HG03108 (cell line): ENCODE data around the gene PPP4R3A.
"Not testable (repeated sequence)": the region's sequence is repeated elsewhere in the genome, so short reads cannot be mapped to it uniquely, and the experiment has no call there.

Experiments
- ATAC-seq: cut with Tn5 transposase; IDR thresholded peaks from one replicate; pipeline ENCODE4 v1.9.1; 2021; ENCODE audit warnings: moderate library complexity; ENCODE audit not compliant: unreplicated experiment

The PPP4R3A gene

DNA sequence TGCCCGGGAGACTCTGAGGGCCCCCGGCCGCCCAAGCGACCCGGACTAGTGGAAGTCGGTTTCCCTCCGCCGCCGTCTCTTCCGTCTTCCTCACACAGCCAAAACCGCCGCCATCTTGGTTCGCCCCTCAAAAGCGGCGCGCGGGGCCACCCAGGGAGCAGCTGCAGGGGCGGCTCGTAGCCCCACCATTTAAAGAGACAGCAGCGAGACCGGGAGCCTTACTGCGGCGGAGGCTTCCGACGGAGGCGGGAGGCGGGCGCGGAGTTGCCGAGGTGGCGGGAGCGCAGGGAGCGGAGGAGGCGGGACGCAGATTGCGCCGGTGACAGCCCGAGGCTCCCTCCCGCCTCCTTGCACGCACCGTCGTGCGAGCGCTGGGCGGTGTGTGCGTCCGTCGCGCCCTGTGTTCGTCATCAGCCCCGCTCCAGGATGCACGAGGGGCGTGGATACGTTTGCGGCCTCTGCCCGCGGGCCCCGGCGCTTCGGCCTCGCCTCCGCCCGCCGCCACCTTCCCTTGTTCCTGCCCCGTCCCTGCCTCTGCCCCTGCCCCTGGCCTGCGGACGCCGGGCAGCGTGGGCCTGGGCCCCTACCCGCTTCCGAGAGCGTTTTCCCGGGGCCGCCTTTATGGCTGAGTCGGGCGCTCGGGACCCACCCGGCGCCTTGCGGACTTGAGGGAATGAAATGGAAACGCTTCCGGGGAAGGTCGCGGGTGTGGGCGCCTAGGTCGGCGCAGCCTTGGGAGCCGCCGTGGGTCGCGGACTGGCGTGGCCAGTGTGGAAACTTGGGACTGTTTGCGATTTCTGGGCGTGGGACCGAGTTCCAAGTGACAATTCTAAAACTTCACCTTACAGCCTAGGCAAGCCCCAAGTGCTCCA, at the start of gene PPP4R3A:
PPP4R3A (minus strand) TSS at position 140 of the 872 bp plus-strand sequence. CDS start 663 bp downstream, outside the sequence.
- peak; percentile 71 for ATAC-seq

DNA sequence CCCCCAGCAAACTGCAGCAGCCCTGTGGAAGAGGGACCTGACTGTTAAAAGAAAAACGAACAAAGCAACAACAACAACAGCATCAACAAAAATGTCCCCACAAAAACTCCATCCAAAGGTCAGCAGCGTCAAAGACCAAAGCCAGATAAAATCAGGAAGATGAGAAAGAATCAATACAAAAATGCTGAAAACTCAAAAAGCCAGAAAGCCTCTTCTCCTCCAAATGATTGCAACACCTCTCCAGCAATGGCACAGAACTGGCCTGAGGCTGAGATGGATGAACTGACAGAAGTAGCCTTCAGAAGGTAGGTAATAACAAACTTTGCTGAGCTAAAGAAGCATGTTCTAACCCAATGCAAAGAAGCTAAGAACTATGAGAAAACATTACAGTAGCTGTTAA, 45.4 kb upstream of the PPP4R3A start:
- ATAC-seq, result no peak

DNA sequence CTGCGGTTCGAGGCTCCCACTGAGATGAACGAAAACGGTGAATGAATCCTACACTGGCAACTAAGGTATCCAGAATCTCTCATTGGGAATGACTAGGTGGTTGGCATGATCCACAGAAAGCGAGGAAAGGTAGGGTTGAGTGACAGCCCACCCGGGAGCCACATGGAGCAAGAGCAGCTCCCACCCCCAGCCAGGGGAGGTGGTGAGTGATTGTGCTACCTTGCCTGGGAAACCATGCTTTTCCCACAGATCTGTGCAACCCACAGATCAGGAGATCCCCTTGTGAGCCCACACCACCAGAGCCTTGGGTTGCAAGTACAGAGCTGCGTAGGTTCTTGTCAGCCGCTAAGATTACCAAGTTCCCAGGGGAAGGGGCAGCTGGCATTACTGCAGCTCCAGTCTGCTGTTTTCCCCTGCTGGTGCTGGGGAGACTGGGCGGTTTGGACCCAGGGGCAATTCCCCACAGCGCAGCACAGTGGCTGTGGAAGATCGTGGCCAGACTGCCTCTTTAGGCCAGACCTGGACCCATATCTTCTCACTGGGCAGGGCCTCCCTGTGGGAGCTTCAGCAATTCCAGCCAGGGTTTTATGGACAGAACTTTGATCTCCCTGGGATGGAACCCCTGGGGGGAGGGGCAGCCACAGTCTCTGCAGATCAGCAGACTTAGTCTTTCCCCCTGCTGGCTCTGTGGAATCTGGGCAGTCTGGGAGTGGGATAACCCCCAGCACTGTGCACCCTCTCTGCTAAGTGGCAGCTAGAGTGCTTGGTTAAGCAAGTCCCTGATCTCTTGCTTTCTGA, 44.6 kb upstream of the PPP4R3A start:
- ATAC-seq, result no peak

DNA sequence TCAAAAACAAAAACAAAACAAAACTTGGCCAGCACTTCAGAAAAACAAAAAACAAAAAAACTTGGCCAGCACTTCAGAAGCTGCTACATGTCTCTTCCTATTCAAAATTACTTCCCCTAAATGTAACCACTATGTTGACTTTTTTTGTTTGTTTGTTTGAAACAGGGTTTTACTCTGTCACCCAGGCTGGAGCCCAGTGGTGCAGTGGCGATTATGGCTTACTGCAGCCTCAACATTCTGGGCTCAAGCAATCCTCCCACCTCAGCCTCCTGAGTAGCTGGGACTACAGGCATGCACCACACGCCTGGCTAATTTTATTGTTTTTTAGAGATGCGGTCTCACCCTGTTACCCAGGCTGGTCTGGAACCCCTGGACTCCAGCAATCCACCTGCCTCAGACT, 38.0 kb upstream of the PPP4R3A start:
- ATAC-seq, result no peak

DNA sequence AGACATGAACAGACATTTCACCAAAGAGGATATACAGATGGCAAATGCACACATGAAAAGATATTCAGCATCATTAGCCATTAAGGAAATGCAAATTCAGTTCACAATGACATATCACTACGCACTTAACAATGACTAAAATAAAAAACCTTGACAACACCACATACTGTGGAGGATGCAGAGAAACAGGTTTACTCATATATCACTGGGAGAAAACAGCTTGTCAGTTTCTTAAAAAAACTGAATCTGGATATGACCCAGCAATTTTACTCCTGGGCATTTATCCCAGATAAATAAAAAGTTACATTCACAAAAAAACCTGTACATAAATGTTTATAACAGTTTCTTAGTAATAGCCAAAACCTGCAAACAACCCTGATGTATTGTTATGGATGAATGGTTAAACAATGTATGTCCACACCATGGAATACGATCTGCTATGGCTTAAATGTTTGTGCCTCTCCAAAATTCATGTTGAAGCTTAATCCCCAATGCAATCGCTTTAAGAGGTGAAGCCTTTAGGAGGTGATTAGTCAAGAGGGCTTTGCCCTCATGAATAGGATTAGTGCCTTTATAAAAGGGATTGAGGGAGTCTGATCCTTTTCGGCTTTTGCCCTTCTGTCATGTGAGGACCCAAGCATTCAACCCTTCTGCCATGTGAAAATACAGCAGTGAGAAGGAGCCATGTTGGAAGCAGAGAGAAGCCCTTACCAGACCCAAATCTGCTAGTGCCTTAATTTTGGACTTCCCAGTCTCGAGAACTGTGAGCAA, 36.0 kb upstream of the PPP4R3A start:
- no peak for ATAC-seq

DNA sequence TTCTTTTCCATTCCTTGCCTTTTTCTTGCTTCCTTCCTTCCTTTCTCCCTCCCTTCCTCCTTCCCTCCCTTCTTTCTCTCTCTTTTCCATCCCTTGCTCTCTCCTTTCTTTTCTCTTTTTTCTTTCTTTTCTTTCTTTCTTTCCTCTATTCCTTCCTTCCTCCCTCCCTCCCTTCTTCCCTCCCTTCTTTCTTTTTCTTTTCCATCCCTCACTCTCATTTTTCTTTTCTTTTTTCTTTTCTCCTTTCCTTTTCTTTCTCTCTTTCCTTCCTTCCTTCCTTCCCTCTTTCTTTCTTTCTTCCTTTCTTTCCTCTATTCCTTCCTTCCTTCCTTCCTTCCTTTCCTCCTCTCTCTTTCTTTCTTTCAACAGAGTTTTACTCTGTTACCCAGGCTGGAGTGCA, 35.1 kb upstream of the PPP4R3A start:
- no peak for ATAC-seq

DNA sequence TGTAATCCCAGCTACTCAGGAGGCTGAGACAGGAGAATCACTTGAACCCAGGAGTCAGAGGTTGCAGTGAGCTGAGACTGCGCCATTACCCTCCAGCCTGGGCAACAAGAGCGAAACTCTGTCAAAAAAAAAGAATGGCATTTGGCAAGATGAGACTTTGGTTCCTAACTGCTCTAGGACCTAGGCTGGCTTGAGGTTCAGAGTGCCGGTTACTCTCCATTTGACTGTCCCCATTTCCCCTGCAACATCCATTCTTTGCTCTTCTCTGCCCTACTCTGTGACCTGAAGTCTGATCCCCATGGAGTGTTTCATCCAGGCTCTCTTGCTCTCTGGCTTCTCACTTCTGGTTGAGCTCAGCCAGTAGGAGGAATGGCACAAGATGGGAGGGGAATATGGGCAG, 26.2 kb upstream of the PPP4R3A start:
- ATAC-seq, result no peak

DNA sequence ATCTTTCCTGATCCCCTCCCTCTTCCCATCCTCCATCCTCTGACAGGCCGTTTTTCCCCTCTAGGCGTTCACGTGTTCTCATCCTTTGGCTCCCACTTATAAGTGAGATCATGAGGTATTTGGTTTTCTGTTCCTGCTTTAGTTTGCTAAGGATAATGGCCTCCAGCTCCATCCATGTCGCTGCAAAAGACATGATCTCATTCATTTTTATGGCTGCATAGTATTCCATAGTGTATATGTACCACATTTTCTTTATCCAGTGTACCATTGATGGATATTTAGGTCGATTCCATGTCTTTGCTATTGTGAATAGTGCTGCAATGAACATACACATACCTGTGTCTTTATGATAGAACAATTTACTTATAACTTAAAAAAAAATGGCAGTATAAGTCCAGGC, 23.9 kb upstream of the PPP4R3A start:
- not testable (repeated sequence) for ATAC-seq

DNA sequence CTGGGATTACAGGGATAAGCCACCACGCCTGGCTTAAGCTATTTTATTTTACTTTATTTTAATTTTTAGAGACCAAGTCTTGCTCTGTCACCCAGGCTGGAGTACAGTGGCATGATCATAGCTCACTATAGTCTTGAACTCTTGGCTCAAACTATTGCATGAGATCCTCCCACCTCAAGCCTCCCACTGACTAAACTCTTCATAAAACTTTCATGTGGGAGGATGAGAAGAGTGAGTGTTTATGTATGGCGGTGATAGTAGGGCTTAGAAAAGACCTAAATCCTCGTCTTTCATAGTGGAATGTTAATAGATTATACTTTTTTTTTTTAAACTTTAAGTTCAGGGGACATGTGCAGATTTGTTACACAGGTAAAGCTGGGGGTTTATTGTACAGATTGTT, 23.5 kb upstream of the PPP4R3A start:
- no peak for ATAC-seq

DNA sequence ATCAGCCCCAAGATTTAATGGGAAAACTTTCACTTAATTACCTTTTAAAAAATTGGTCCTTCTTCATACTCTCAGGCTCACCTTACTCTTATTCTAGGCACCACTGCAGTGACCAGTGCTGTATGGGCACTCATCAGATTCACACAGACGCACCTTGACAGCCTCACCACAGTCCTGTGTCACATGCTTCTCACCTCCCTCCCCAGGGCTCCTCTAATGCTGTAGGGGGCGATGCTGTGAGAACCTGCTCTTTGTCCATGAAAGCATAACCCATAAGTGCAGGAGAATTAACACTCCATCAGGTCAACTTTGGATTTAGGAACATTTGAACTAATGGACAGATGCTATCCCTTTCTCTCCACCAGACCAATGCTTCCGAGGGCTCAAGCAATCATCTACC, 13.9 kb upstream of the PPP4R3A start:
- ATAC-seq, result no peak

DNA sequence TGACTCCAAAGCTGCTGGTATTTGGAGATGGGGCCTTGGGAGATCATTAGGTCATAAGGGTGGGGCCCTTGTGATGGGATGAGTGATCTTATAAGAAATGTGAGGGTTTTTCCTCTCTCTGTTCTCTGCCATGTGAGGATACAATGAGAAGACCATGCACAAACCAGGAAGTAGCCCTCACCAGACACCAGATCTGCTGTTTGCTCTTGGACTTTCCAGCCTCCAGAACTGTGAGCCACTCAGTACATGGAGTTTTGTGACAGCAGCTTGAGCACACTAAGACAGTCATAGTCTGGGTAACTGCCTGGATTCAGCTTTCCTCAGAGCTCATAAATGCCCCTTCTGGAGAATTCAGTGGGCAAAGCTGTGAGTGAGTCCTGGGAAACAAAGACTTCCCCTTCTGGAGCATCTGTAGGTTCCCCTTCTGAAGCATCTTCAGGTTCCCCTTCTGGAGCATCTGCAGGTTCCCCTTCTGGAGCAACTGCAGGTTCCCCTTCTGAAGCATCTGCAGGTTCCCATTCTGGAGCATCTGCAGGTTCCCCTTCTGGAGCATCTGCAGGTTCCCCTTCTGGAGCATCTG, 11.0 kb upstream of the PPP4R3A start:
- no peak for ATAC-seq

DNA sequence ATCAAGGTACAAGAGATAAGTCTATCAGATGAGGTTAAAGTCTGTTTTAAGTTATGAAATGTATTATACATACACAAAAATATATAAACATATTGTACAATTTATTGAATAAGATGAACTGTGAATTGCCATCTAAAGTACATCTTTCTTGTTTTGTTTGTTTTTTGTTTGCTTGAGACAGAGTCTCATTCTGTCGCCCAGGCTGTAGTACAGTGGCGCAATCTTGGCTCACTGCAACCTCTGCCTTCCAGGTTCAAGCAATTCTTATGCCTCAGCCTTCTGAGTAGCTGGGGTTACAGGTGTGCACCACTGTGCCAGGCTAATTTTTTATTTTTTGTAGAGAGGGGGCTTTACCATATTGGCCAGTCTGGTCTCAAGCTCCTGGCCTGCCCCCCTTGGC, 10.0 kb upstream of the PPP4R3A start:
- ATAC-seq, result no peak

DNA sequence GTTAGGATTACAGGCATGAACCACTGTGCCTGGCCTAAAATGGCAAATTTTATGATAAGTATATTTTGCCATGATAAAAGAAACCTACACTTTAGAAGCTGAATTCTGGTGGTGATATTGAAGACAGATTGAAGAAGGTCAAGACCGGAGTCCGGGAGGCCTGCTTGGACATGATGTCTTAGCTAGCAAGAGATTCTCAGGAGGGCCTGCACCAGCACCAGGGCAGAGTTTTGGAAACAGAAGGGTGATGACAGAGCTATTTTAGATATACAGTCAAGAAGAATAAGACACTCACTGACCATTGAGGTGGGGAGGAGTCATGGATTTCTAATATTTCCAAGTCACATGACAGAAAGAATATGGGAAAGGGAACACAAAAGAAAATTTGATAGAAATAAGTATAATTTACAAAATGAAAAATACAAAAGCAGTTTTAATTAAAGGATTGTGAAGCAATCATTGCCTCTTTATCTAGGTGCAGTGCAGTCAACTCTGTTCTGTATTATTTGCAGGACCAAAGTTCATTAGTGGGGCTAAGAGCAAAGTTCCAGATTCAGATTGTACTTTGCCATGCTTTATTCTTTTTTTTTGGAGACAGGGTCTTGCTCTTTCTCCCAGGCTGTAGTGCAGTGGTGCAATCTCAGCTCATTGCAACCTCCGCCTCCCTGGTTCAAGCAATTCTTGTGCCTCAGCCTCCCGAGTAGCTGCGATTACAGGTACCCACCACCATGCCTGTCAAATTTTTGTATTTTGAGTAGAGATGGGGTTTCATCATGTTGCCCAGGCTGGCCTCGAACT, 9.3 kb upstream of the PPP4R3A start:
- ATAC-seq, result no peak

DNA sequence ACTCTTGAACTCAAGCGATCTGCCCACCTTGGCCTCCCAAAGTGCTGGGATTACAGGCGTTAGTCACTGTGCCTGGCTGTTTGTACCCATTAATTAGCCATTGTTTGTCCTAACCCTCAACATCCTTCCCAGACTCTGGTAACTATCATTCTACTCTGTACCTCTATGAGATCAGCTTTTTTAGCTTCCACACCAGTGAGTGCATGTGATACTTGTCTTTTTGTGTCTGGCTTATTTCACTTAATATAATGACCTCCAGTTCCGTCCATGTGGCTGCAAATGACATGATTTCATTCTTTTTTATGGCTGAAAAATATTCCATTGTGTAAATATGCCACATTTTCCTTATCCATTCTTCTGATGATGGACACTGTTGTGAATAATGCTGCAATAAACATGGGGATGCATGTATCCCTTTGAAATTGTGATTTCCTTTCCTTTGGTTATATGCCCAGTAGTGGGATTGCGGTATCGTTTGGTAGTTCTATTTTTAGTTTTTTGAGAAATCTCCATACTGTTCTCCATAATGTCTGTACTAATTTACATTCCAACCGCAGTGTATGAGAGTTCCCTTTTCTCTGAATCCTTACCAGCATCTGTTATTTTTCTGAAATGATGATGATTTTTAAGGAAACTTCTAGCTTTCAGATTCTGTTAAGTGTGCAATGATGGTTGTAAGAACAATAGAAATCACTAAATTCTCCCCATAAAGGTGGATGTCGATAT, 6.7 kb upstream of the PPP4R3A start:
- no peak for ATAC-seq

DNA sequence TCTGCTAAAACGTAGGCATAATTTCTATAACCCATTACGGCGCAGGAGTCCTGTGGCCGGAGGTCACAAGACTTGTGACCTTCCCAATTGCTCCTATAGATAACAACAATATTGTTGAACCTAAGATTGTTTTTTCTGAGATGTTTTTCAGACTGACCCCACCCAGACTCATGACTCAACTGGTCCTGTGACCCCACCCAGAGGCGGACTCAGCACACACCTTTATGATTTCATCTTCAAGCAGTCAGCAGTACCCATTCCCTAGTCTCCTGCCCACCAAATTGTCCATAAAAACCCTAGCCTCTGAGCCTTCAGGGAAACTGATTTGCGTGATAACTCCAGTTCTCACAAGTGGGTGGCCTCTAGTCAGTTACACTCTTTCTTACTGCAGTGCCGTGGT, 5.9 kb upstream of the PPP4R3A start:
- ATAC-seq, result no peak

DNA sequence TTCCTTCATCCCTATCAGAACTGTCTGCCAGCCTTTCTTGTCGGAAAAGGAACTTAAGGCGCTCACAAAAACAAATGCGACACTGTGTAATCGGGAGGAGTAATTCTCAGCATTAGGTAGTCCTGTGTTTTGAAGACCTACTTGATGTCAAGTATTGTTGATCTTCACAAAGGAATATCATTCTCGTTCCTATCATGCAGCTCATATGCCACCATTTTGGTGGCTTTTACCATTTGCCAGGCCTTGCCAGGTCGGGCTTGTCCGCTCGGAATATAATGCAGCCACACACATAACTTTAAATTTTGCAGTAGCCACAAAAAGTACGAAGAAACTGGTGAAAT, 903 bp upstream of the PPP4R3A start:
- no peak for ATAC-seq

DNA sequence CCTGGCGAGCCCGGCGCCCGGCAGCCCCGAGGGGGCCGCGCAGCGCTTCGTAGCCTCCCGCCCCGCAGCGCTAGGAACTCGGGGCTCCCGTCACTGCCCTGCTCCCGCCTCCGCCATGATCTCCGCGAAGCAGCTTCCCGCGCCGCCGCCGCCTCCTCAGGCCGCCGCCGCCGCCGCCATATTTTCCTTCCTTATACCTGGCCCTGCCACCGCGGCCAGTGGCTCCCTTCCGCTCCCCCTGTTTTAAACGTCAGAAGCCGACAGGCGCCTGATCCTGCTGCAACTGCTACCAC, 286 bp downstream of the PPP4R3A start:
- peak; percentile 21 for ATAC-seq

DNA sequence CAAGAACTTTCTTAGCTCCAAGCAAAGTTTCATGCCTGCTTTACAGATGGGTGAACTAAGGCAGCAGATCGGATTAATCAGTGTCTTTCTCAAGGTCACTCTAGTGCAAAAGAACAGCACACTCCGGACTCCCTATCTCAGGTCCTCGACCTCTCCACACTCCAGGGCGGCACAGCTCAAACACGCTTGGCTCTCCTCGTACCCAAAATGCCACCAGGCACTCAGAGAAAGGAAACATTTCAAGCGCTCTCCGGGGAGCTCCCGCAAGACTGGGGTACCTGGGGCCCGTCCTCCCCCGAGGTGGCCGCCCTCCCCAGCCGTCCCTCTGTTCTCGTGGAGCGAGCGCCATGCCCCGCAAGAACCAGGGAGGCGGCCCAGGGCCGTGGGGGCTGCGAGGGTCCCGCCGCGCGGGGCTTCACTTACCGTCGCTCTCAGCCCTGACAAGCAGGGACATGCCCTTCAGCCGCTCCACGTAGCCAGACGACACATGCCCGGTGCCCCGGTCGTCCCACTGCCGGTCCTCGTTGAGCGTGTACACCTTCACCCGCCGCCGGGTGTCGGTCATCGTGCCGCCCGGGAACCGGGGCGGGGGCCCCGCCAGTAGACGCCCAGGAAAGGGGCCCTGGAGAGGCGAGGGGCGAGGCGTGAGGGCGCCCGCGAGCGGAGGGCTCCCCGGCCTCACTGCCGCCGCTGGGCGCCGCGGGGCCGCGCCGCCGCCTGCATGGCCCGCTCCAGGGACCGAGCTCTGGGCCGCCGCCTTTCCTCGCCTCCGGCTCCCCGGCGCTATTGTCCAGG, 830 bp downstream of the PPP4R3A start:
- peak; percentile 13 for ATAC-seq

DNA sequence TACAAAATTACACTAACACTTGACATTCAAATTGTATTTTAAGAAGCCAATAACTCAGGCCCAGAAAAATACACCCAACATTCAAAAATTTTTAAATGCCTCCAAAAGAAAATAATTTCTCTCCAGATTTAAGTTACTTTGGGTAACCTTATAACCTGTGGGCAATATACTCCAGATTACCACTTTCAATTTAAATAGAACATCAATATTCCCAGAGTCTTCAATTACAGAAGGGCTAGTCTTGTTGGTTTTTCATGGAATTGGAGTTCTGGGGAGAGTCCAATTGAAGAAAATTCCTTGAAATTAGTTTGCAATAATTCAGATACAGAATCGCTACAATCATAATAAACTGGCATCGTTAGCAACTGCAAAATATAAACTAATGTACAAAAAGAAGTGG, 2.0 kb downstream of the PPP4R3A start:
- ATAC-seq, result no peak
